Testis (tissue), 3 donors: Measurements from ENCODE around the gene KLK13. TPM values are rescaled to one million over a fixed set of nuclear protein-coding genes. Genes with fewer than 3 reads are reported as not detected.

Experiments used
- DNase-seq: peaks from one replicate; pipeline ENCODE4 v3.0.0-alpha.2; 2019
- H3K27ac ChIP-seq, 2 donors: fragments of 200-600 bp; sonication (generic); one replicate each; pipeline ENCODE4 v1.5.1; 2019
- H3K27me3 ChIP-seq: fragments of 200-600 bp; sonication (generic); one replicate; pipeline ENCODE4 v1.5.1; 2019
- H3K36me3 ChIP-seq: fragments of 200-600 bp; sonication (generic); one replicate; pipeline ENCODE4 v1.5.1; 2017; ENCODE audit warnings: low read depth; ENCODE audit errors: missing control alignments
- H3K4me1 ChIP-seq: fragments of 200-600 bp; sonication (generic); one replicate; pipeline ENCODE4 v1.5.1; 2019
- H3K4me3 ChIP-seq, 2 donors: fragments of 200-600 bp; sonication (generic); one replicate each; pipeline ENCODE4 v1.5.1; 2017 to 2019
- H3K9me3 ChIP-seq: fragments of 200-600 bp; sonication (generic); one replicate; pipeline ENCODE4 v1.5.1; 2017
- CTCF ChIP-seq, 3 experiments: fragments of 450-650 bp in 2 of 3; fragments of 200-600 bp in 1 of 3; sonication (generic) in 1 of 3; IDR thresholded peaks; one replicate each; pipeline ENCODE4 v1.5.1; 2016 to 2019; ENCODE audit warnings: antibody characterized with exemption in 3 of 3, mild to moderate bottlenecking in 2 of 3, moderate library complexity in 1 of 3
- POLR2A ChIP-seq: fragments of 450-650 bp; IDR thresholded peaks from one replicate; pipeline ENCODE4 v1.6.1; 2017; ENCODE audit warnings: antibody characterized with exemption, mild to moderate bottlenecking, moderate library complexity
- WGBS, 2 donors: methylation state at CpG; one replicate each; pipeline ENCODE4 v1.1.5; 2018; 5-methylcytosine and 5-hydroxymethylcytosine counted together
- intact Hi-C: fragments of 100-400 bp; cut with DNase I; formaldehyde crosslinking; loops from one replicate; pipeline ENCODE4 v1.15.1; 2023; ENCODE audit warnings: low total_unique reads
- polyA plus RNA-seq: library from polyadenylated mRNA; stranded (reverse); fragments of 350-450 nt; fragmentation: Illumina TruSeq; extraction: RNeasy Lipid Tissue Mini Kit (QIAGEN cat#74804); gene quantifications from one replicate; pipeline ENCODE4 v1.2.3, GENCODE V29; 2014; ENCODE audit warnings: low read depth, low replicate concordance; ENCODE audit not compliant: insufficient read depth
- total RNA-seq, 2 donors: library from RNA; depleted of rRNA; stranded (reverse); fragments of >200 nt; gene quantifications; one replicate each; pipeline ENCODE4 v1.2.3, GENCODE V29; 2016

KLK13 gene
- total and polyA plus RNA-seq, 3 donors from 2014 or later = 3.7 to 13.0 (median 7.8) TPM

- Histone ChIP-seq H3K27ac (peak overlapping the region in 1 of 2 donors; percentile 64), H3K4me1 (peaks cover 26% of the 10 kb centered on the region), H3K4me3 (no peak overlapping the region), H3K36me3 (no peaks in the 10 kb centered on the region), H3K9me3 (no peaks in the 10 kb centered on the region), H3K27me3 (no peaks in the 10 kb centered on the region)
- TF ChIP-seq CTCF (IDR thresholded peaks at IDR 0.05) = no peak
- no peak for TF ChIP-seq POLR2A
- WGBS, 2 donors = 44 to 50% methylated on average over 5 of the region's 5 CpGs
- no peak for DNase-seq
- intact Hi-C loops = loop anchor here (10.0 kb wide), 1 partner anchor 57 kb away; the partner anchor contains the start of gene KLK14
Observed at GRCh38 chr19:51027873-51028272, 37.0 kb downstream of the KLK13 start.

- Histone ChIP-seq H3K27me3 (no peaks in the 10 kb centered on the region), H3K4me3 (no peak overlapping the region), H3K9me3 (no peaks in the 10 kb centered on the region), H3K4me1 (peaks cover 26% of the 10 kb centered on the region), H3K36me3 (no peaks in the 10 kb centered on the region), H3K27ac (peak overlapping the region in 1 of 2 donors; percentile 64)
- no peak for DNase-seq
- no peak for TF ChIP-seq POLR2A
- TF ChIP-seq CTCF (IDR thresholded peaks at IDR 0.05) = no peak
- 46 to 59% methylated on average over 12 to 14 of the region's 14 CpGs for WGBS, 2 donors
- intact Hi-C loops = loop anchor here (10.0 kb wide), 1 partner anchor 58 kb away; the partner anchor contains the start of gene KLK14
Observed at GRCh38 chr19:51027126-51027806, 37.6 kb downstream of the KLK13 start.

- DNase-seq = no peak
- WGBS, 2 donors = 87 to 89% methylated on average over 11 of the region's 11 CpGs
- H3K4me3 ChIP-seq = no peak within 1 kb of the TSS
- no peaks in the 10 kb centered on the region for H3K9me3 ChIP-seq
- TF ChIP-seq CTCF (IDR thresholded peaks at IDR 0.05) (no peak), POLR2A (no peak)
- H3K27ac ChIP-seq = peak within 1 kb of the TSS in 1 of 2 donors; percentile 64
- no peaks in the 10 kb centered on the region for H3K36me3 ChIP-seq
- H3K27me3 ChIP-seq = no peaks in the 10 kb centered on the region
- intact Hi-C loops = loop anchor here (10.0 kb wide), 1 partner anchor 58 kb away; the partner anchor contains the start of gene KLK14
- peaks cover 26% of the 10 kb centered on the region for H3K4me1 ChIP-seq
Observed at GRCh38 chr19:51026554-51026831, 38.4 kb downstream of the KLK13 start, which contains the start of gene KLK11. TSS of gene KLK11 (minus strand) at chr19:51026616. CDS start at chr19:51025631, 985 bp downstream.

GRCh38 chr19:51025809-51026553, 38.9 kb downstream of the KLK13 start:
- Histone ChIP-seq H3K36me3 (no peaks in the 10 kb centered on the region), H3K9me3 (no peaks in the 10 kb centered on the region), H3K4me1 (peaks cover 30% of the 10 kb centered on the region), H3K27ac (peak overlapping the region in 1 of 2 donors; percentile 64), H3K4me3 (no peak overlapping the region), H3K27me3 (no peaks in the 10 kb centered on the region)
- DNase-seq = peak; percentile 59
- intact Hi-C loops = loop anchor here (10.0 kb wide), 1 partner anchor 59 kb away; the partner anchor contains the start of gene KLK14
- WGBS, 2 donors = 58 to 68% methylated on average over 10 to 18 of the region's 18 CpGs
- TF ChIP-seq POLR2A = no peak
- no peak for TF ChIP-seq CTCF (IDR thresholded peaks at IDR 0.05)
